Measurements from ENCODE around the gene SLC5A11. TPM values are rescaled to one million over a fixed set of nuclear protein-coding genes. Genes with fewer than 3 reads are reported as not detected.
"Not testable (repeated sequence)": the region's sequence is repeated elsewhere in the genome, so short reads cannot be mapped to it uniquely, and the experiment has no call there.

Gene SLC5A11
- total RNA-seq, 1 experiment from 2014 or later: 0.22 TPM

GRCh38 chr16:24844101-24845030 is 1.4 kb upstream of the SLC5A11 start:
- TF ChIP-seq CTCF (conservative IDR thresholded peaks at IDR 0.05): no peak
- Histone ChIP-seq H4K8ac (replicated peaks; ENCODE audit: insufficient read length, low read depth, low read length) (no peak overlapping the region), H3K14ac (ENCODE audit: insufficient read depth, low read length) (no peak overlapping the region), H3K4ac (ENCODE audit: low read depth, low read length) (no peak overlapping the region), H3K4me1 (ENCODE audit: insufficient read depth, low read length) (no peaks in the 10 kb centered on the region), H3K27ac (ENCODE audit: insufficient read length, low read depth, low read length) (no peak overlapping the region), H3K79me1 (ENCODE audit: insufficient read depth, low read depth, low read length, poor library complexity, severe bottlenecking) (no peaks in the 10 kb centered on the region), H3T11ph (ENCODE audit: low read length) (no peak overlapping the region), H2AK5ac (ENCODE audit: insufficient read length, low read length) (no peak overlapping the region), H2BK120ac (ENCODE audit: low read depth, low read length, poor library complexity, severe bottlenecking) (no peak overlapping the region), H3K23ac (ENCODE audit: insufficient read length, low read depth, low read length) (no peak overlapping the region), H3K56ac (ENCODE audit: insufficient read length, low read depth, low read length) (no peak overlapping the region), H2BK15ac (ENCODE audit: low read depth, low read length) (no peak overlapping the region), H4K20me1 (ENCODE audit: control insufficient read depth, insufficient read depth, insufficient read length) (no peaks in the 10 kb centered on the region), H2BK12ac (ENCODE audit: insufficient read length, low read depth, low read length) (no peak overlapping the region), H3K18ac (ENCODE audit: insufficient read length, low read depth, low read length) (no peak overlapping the region), H3K79me2 (ENCODE audit: insufficient read depth, low read length) (no peaks in the 10 kb centered on the region), H4K5ac (ENCODE audit: insufficient read length, low read depth, low read length) (no peak overlapping the region), H3K27me3 (ENCODE audit: insufficient read depth, low read length) (no peaks in the 10 kb centered on the region), H2BK20ac (ENCODE audit: low read depth, low read length, poor library complexity, severe bottlenecking) (no peak overlapping the region), H3K9ac (ENCODE audit: extremely low read depth, insufficient read length, low read length) (no peak overlapping the region), H4K91ac (ENCODE audit: insufficient read length, low read depth, low read length) (no peak overlapping the region), H3K9me3 (ENCODE audit: control insufficient read depth, low read depth, low read length) (no peaks in the 10 kb centered on the region), H3K23me2 (ENCODE audit: insufficient read length, low read depth, low read length, poor library complexity, severe bottlenecking) (no peaks in the 10 kb centered on the region), H2AFZ (ENCODE audit: low read length) (no peak overlapping the region), H3K4me2 (ENCODE audit: insufficient read depth, insufficient read length, low read length) (no peak overlapping the region), H2BK5ac (ENCODE audit: insufficient read length, low read length) (no peak overlapping the region)
- DNase-seq: no peak
- no CpG with 5 or more reads among the region's 17 CpGs for WGBS (ENCODE audit: extremely low coverage, insufficient read length, low lambda C conversion rate)
- H3K4me1 Mint-ChIP-seq: peaks cover 0 to 4% of the 10 kb centered on the region in 2 experiments; a peak in 1 of 4 replicates
- H3K36me3 Mint-ChIP-seq (ENCODE audit: insufficient read depth in 1 of 3, low read depth in 3 of 3): no peaks in the 10 kb centered on the region
- H3K27me3 Mint-ChIP-seq (ENCODE audit: low read depth): peaks cover 1% of the 10 kb centered on the region
- no peaks in the 10 kb centered on the region; a peak in 1 of 5 replicates for H3K9me3 Mint-ChIP-seq
- peak overlapping the region in 2 of 3 experiments; percentile 7 to 85; a peak in 3 of 7 replicates for H3K27ac Mint-ChIP-seq
- H3K4me3 Mint-ChIP-seq: no peak overlapping the region; a peak in 1 of 5 replicates

- H3K4me2 ChIP-seq (ENCODE audit: insufficient read depth, insufficient read length, low read length); H3K4ac ChIP-seq (ENCODE audit: low read depth, low read length); H3K14ac ChIP-seq (ENCODE audit: insufficient read depth, low read length); H2BK120ac ChIP-seq (ENCODE audit: low read depth, low read length, poor library complexity, severe bottlenecking); H3K79me2 ChIP-seq (ENCODE audit: insufficient read depth, low read length); H3K9ac ChIP-seq (ENCODE audit: extremely low read depth, insufficient read length, low read length); H2AFZ ChIP-seq (ENCODE audit: low read length); H3K4me3 Mint-ChIP-seq; H2BK20ac ChIP-seq (ENCODE audit: low read depth, low read length, poor library complexity, severe bottlenecking); H3K9me3 Mint-ChIP-seq; H3K23me2 ChIP-seq (ENCODE audit: insufficient read length, low read depth, low read length, poor library complexity, severe bottlenecking); H2AK5ac ChIP-seq (ENCODE audit: insufficient read length, low read length); H4K20me1 ChIP-seq (ENCODE audit: control insufficient read depth, insufficient read depth, insufficient read length); H3K56ac ChIP-seq (ENCODE audit: insufficient read length, low read depth, low read length); H3K36me3 Mint-ChIP-seq (ENCODE audit: insufficient read depth in 1 of 3, low read depth in 3 of 3); H3K23ac ChIP-seq (ENCODE audit: insufficient read length, low read depth, low read length); H3K27ac Mint-ChIP-seq; H3K4me1 ChIP-seq (ENCODE audit: insufficient read depth, low read length); H4K8ac ChIP-seq (replicated peaks; ENCODE audit: insufficient read length, low read depth, low read length); H3T11ph ChIP-seq (ENCODE audit: low read length); H3K27me3 Mint-ChIP-seq (ENCODE audit: low read depth); H3K79me1 ChIP-seq (ENCODE audit: insufficient read depth, low read depth, low read length, poor library complexity, severe bottlenecking); H4K91ac ChIP-seq (ENCODE audit: insufficient read length, low read depth, low read length); H3K4me1 Mint-ChIP-seq; H2BK15ac ChIP-seq (ENCODE audit: low read depth, low read length); H3K18ac ChIP-seq (ENCODE audit: insufficient read length, low read depth, low read length); H3K27ac ChIP-seq (ENCODE audit: insufficient read length, low read depth, low read length); DNase-seq; H4K5ac ChIP-seq (ENCODE audit: insufficient read length, low read depth, low read length); H2BK5ac ChIP-seq (ENCODE audit: insufficient read length, low read length); H3K9me3 ChIP-seq (ENCODE audit: control insufficient read depth, low read depth, low read length); H2BK12ac ChIP-seq (ENCODE audit: insufficient read length, low read depth, low read length); H3K27me3 ChIP-seq (ENCODE audit: insufficient read depth, low read length): not testable (repeated sequence)
- no CpG with 5 or more reads among the region's 2 CpGs for WGBS (ENCODE audit: extremely low coverage, insufficient read length, low lambda C conversion rate)
Measured at GRCh38 chr16:24845031-24845365, 765 bp upstream of the SLC5A11 start.

Data from H9 (cell line).